Activated naive CD8-positive, alpha-beta T cell treated with anti-CD3 and anti-CD28 coated beads, Interleukin-2, amount 50 U/mL, for 24 hours (primary cell): ENCODE results near the gene ATXN7L3.

Experiments used
- ATAC-seq: fragments of 150-1000 bp; cut with Tn5 transposase; one replicate; pipeline ENCODE4 v1.10.0; 2021
- DNase-seq: peaks from one replicate; pipeline ENCODE4 v3.0.0; 2021
- H3K27ac Mint-ChIP-seq: one replicate; pipeline ENCODE4 v1.8.0; 2021; ENCODE audit warnings: mild to moderate bottlenecking, mixed read lengths
- H3K27me3 Mint-ChIP-seq: one replicate; pipeline ENCODE4 v1.8.0; 2021; ENCODE audit warnings: mixed read lengths
- H3K36me3 Mint-ChIP-seq: one replicate; pipeline ENCODE4 v1.8.0; 2021; ENCODE audit warnings: low read depth, mixed read lengths
- H3K4me1 Mint-ChIP-seq: one replicate; pipeline ENCODE4 v1.8.0; 2021; ENCODE audit warnings: mixed read lengths
- H3K4me3 Mint-ChIP-seq: one replicate; pipeline ENCODE4 v1.8.0; 2021; ENCODE audit warnings: mild to moderate bottlenecking, moderate library complexity, mixed read lengths
- H3K9me3 Mint-ChIP-seq: one replicate; pipeline ENCODE4 v1.8.0; 2021; ENCODE audit warnings: mixed read lengths

Gene ATXN7L3

DNA sequence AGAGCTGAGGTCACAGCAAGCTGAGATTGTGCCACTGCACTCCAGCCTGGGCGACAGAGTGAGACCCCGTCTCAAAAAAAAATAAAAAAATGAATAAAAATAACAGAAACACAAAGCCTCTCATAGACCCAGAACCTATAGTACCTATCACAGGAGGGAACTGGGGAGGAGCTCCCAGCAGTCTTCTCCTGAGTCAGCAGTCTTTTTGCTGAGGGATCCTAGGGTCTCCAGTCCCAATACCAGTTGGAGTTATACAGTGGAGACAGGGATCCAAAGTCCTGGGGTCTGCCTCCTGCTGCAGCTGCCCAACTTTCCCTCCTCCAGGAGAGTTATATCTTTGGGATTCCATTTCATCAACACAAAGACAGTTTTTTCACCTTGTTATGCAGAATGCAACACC, 16.7 kb downstream of the ATXN7L3 start:
- no peak for ATAC-seq
- Mint-ChIP-seq H3K9me3 (no peaks in the 10 kb centered on the region), H3K4me1 (peaks cover 28% of the 10 kb centered on the region), H3K36me3 (peaks cover 17% of the 10 kb centered on the region), H3K4me3 (no peak overlapping the region), H3K27me3 (no peaks in the 10 kb centered on the region), H3K27ac (no peak overlapping the region)
- DNase-seq: no peak

DNA sequence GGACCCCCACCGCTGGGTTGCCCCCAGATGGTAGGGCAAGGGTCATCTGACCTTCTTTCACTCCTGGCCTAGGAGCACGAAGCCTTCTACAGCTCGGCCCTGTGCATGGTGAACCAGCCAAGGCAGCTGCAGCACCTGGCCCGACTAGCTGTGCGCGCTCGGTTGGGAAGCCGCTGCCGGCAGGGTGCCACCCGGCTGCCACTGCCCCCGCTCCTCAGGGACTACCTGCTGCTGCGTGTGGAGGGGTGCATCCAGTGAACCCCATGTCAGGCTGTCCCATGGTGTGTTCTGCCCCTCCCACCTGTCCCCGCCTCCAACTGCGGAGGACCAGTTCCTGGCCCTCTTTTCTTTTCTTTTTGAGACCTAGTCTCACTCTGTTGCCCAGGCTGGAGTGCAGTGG, 21.6 kb downstream of the ATXN7L3 start:
- no peak overlapping the region for H3K27ac Mint-ChIP-seq
- no peaks in the 10 kb centered on the region for H3K27me3 Mint-ChIP-seq
- H3K4me1 Mint-ChIP-seq: no peaks in the 10 kb centered on the region
- no peaks in the 10 kb centered on the region for H3K9me3 Mint-ChIP-seq
- H3K36me3 Mint-ChIP-seq: peaks cover 19% of the 10 kb centered on the region
- H3K4me3 Mint-ChIP-seq: no peak overlapping the region
- DNase-seq (no peak), ATAC-seq (no peak)

GRCh38 chr17:44177640-44178039, 22.0 kb downstream of the ATXN7L3 start:
- Mint-ChIP-seq H3K27ac (no peak overlapping the region), H3K27me3 (no peaks in the 10 kb centered on the region), H3K36me3 (peaks cover 19% of the 10 kb centered on the region), H3K4me3 (no peak overlapping the region), H3K4me1 (no peaks in the 10 kb centered on the region), H3K9me3 (no peaks in the 10 kb centered on the region)
- ATAC-seq (no peak), DNase-seq (no peak)

GRCh38 chr17:44176671-44177501, 22.8 kb downstream of the ATXN7L3 start:
- ATAC-seq (peak; percentile 25), DNase-seq (no peak)
- peaks cover 16% of the 10 kb centered on the region for H3K36me3 Mint-ChIP-seq
- no peaks in the 10 kb centered on the region for H3K4me1 Mint-ChIP-seq
- no peaks in the 10 kb centered on the region for H3K9me3 Mint-ChIP-seq
- H3K27me3 Mint-ChIP-seq: no peaks in the 10 kb centered on the region
- H3K27ac Mint-ChIP-seq: no peak overlapping the region
- H3K4me3 Mint-ChIP-seq: no peak overlapping the region

GRCh38 chr17:44176257-44176656, 23.4 kb downstream of the ATXN7L3 start:
- H3K4me3 Mint-ChIP-seq: no peak overlapping the region
- H3K4me1 Mint-ChIP-seq: no peaks in the 10 kb centered on the region
- ATAC-seq (peak; percentile 30), DNase-seq (no peak)
- H3K27ac Mint-ChIP-seq: no peak overlapping the region
- H3K9me3 Mint-ChIP-seq: no peaks in the 10 kb centered on the region
- peaks cover 10% of the 10 kb centered on the region for H3K36me3 Mint-ChIP-seq
- no peaks in the 10 kb centered on the region for H3K27me3 Mint-ChIP-seq

- H3K4me1 Mint-ChIP-seq: no peaks in the 10 kb centered on the region
- ATAC-seq (no peak), DNase-seq (no peak)
- no peaks in the 10 kb centered on the region for H3K9me3 Mint-ChIP-seq
- peaks cover 10% of the 10 kb centered on the region for H3K36me3 Mint-ChIP-seq
- H3K27me3 Mint-ChIP-seq: no peaks in the 10 kb centered on the region
- H3K27ac Mint-ChIP-seq: no peak overlapping the region
- H3K4me3 Mint-ChIP-seq: no peak overlapping the region
Observed at GRCh38 chr17:44174427-44174826, 25.3 kb downstream of the ATXN7L3 start.

- Mint-ChIP-seq H3K9me3 (no peaks in the 10 kb centered on the region), H3K27ac (no peak overlapping the region), H3K4me3 (no peak overlapping the region), H3K27me3 (no peaks in the 10 kb centered on the region), H3K36me3 (peaks cover 7% of the 10 kb centered on the region), H3K4me1 (no peaks in the 10 kb centered on the region)
- DNase-seq (no peak), ATAC-seq (no peak)
Observed at GRCh38 chr17:44171931-44172455, 27.7 kb downstream of the ATXN7L3 start.

GRCh38 chr17:44170499-44171201, 29.0 kb downstream of the ATXN7L3 start, which contains the start of gene ASB16:
TSS of gene ASB16 (plus strand) at chr17:44170704. CDS start at chr17:44170790, 86 bp downstream.
- no peak within 1 kb of the TSS for H3K27ac Mint-ChIP-seq
- H3K4me3 Mint-ChIP-seq: no peak within 1 kb of the TSS
- H3K27me3 Mint-ChIP-seq: no peaks in the 10 kb centered on the region
- H3K4me1 Mint-ChIP-seq: no peaks in the 10 kb centered on the region
- ATAC-seq: no peak
- DNase-seq: no peak
- no peaks in the 10 kb centered on the region for H3K9me3 Mint-ChIP-seq
- H3K36me3 Mint-ChIP-seq: peaks cover 3% of the 10 kb centered on the region

- Mint-ChIP-seq H3K27me3 (no peaks in the 10 kb centered on the region), H3K4me3 (no peak overlapping the region), H3K4me1 (no peaks in the 10 kb centered on the region), H3K36me3 (no peaks in the 10 kb centered on the region), H3K27ac (no peak overlapping the region), H3K9me3 (no peaks in the 10 kb centered on the region)
- DNase-seq: no peak
- no peak for ATAC-seq
Observed at GRCh38 chr17:44170135-44170498, 29.6 kb downstream of the ATXN7L3 start.

DNA sequence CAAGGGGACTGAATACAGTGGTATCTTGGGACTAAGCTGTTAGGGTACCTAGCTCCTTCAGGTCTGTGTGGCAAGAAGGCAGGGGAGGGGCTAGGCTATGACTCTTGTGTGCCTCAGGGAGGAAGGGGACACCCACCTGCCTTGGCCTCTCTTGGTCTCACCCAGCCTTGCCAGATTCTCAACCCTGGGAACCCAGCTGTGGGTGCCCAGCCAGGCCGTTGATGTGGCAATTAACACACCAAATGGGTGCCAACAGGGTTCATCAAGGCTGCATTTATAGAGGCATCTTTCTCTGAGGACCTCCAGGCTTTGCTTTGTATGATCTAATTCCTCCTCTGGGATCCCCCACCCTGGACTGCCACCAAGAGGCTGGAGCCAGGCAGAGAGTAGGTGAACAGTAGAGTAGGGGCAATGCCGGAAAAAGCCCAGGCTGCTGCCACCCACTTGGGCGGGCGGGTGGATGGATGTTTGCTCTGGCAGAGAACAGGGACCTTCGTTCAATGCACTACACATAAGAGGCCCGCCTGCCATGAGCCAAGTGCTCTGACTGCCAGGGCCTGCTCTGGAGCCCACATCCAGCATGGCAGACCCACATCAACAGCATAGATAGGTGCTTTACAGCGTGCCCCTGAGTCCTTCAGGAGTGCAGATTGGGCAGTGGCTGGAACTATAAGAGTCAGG, 32.4 kb downstream of the ATXN7L3 start:
- no peak for DNase-seq
- no peak overlapping the region for H3K4me3 Mint-ChIP-seq
- H3K4me1 Mint-ChIP-seq: no peaks in the 10 kb centered on the region
- H3K27me3 Mint-ChIP-seq: no peaks in the 10 kb centered on the region
- ATAC-seq: no peak
- no peaks in the 10 kb centered on the region for H3K9me3 Mint-ChIP-seq
- H3K36me3 Mint-ChIP-seq: no peaks in the 10 kb centered on the region
- no peak overlapping the region for H3K27ac Mint-ChIP-seq

DNA sequence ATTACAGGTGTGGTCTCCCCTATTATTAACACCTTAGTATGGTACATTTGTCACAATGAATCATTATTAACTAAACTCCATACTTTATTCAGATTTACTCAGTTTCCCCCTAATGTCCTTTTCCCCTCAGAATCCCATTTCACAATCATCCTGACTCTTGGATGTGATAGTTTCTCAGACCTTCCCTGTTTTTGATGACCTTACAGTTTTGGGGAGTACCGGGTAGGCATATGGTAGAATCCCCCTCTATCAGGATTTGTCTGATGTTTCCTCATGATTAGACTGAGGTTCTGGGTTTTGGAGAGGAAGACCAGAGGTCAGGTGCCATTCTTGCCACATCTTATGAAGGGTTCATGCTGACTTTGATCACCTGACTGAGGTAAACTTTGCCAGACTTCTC, 35.2 kb downstream of the ATXN7L3 start:
- DNase-seq (no peak), ATAC-seq (no peak)
- H3K4me1 Mint-ChIP-seq: peaks cover 2% of the 10 kb centered on the region
- H3K27ac Mint-ChIP-seq: no peak overlapping the region
- H3K36me3 Mint-ChIP-seq: peaks cover 2% of the 10 kb centered on the region
- no peak overlapping the region for H3K4me3 Mint-ChIP-seq
- no peaks in the 10 kb centered on the region for H3K9me3 Mint-ChIP-seq
- H3K27me3 Mint-ChIP-seq: no peaks in the 10 kb centered on the region

GRCh38 chr17:44159519-44160210, 40.0 kb downstream of the ATXN7L3 start:
- no peak overlapping the region for H3K27ac Mint-ChIP-seq
- peaks cover 3% of the 10 kb centered on the region for H3K4me1 Mint-ChIP-seq
- H3K36me3 Mint-ChIP-seq: peaks cover 19% of the 10 kb centered on the region
- ATAC-seq (no peak), DNase-seq (no peak)
- H3K9me3 Mint-ChIP-seq: no peaks in the 10 kb centered on the region
- no peaks in the 10 kb centered on the region for H3K27me3 Mint-ChIP-seq
- no peak overlapping the region for H3K4me3 Mint-ChIP-seq

GRCh38 chr17:44155488-44155887, 44.2 kb downstream of the ATXN7L3 start:
- no peak for ATAC-seq

GRCh38 chr17:44152875-44153274, 46.8 kb downstream of the ATXN7L3 start:
- no peak overlapping the region for H3K27ac Mint-ChIP-seq
- no peak for ATAC-seq
- no peaks in the 10 kb centered on the region for H3K27me3 Mint-ChIP-seq
- H3K4me1 Mint-ChIP-seq: no peaks in the 10 kb centered on the region
- no peak for DNase-seq
- no peak overlapping the region for H3K4me3 Mint-ChIP-seq
- no peaks in the 10 kb centered on the region for H3K9me3 Mint-ChIP-seq
- peaks cover 33% of the 10 kb centered on the region for H3K36me3 Mint-ChIP-seq

More at GRCh38 chr17:44155488-44155887, 44.2 kb downstream of the ATXN7L3 start:
- DNase-seq: no peak
- Mint-ChIP-seq H3K4me3 (no peak overlapping the region), H3K27me3 (no peaks in the 10 kb centered on the region), H3K9me3 (no peaks in the 10 kb centered on the region), H3K36me3 (peaks cover 30% of the 10 kb centered on the region), H3K4me1 (peaks cover 3% of the 10 kb centered on the region), H3K27ac (no peak overlapping the region)
